NCI-H146 treated with DMSO at 0.1 percent for 48 hours (cell line): ENCODE measurements around the gene SERPINA5.

ENCODE experiments used
- DNase-seq: peaks from one replicate; lab custom pipeline; 2025; ENCODE audit not compliant: unreplicated experiment; lab: John Stamatoyannopoulos, UW

The SERPINA5 gene

DNA sequence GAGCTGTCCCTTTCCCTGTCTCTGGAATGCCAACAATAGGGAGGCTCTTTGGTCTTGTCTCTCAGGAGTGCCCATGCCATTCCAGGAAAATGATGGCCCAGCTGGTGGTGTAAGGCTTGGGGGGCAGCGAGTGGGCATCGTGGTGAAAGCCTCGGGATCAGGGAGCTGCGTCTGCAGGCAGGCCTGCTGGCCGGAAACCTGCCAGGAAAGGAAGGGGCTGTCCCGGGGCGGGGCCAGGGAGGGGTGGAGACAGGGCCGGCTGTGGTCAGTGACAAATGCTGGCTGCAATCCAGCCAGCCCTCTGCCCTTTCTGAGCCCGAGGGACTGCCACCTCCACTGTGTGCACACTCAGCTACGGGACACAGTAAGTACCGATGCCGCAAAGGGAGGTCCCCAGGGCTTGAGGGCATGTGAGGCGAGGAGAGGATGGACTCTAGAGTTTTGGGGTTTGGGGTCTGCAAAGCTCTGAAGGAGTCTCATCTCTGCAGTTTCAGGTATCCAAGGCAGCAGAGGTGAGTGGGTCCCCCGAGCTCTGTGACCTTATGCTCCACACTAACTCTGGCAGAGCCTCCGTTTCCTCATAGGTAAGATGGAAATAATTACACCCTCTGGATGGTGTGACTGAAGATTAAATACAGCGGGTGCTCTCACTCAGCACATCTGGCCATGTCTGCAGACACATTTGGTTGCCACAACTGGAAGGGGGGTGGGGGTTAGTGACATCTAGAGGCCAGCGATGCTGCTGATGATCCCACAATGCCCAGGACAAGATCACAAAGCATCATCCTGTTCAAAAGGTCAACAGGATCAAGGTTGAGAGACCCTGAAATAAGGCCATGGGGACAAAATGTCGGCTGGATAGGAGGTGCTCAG lies at the start of gene SERPINA5:
Gene SERPINA5 (plus strand): TSS at position 300 of the 873 bp plus-strand sequence. CDS start 5,937 bp downstream, outside the sequence.
- no peak for DNase-seq

GRCh38 chr14:94532447-94532846 lies 48.8 kb upstream of the SERPINA5 start:
- DNase-seq, result no peak

DNA sequence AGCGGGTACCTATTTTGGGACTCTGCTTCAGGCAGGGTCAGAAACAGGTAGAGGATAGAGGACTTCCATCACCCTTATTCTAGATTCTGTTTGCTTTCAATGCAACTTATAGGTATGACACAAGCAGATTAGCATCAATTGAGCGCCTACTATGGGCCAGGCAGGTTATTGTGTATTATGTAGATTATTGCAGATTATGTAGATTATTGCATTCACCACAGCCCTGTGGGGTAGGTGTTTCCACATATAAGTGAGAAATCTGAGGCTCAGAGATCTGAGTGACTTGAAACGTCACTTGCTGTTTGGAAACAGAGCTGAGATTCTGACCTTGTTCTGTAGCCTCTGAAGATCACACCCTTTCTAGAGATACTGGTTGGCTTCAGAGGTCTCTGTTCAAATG lies 45.7 kb upstream of the SERPINA5 start:
- no peak for DNase-seq

DNA sequence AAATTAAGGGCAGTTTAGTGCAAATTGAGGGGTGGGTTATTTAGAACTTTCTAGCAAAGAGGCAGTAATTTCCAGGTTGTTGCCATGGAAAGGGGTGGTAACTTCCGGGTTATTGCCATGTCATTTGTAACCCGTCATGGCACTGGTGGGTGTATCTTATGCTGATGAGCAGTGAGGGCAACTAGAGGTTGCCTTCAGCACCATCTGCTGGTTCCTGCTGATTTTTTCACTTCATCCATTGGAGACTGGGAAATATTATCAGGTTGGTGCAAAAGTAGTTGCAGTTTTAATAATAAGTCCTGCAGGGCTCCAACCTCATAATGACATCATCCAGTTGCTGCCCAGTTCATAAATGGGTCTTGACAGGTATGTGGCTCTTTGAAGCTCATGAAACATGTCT lies 44.4 kb upstream of the SERPINA5 start:
- no peak for DNase-seq

DNA sequence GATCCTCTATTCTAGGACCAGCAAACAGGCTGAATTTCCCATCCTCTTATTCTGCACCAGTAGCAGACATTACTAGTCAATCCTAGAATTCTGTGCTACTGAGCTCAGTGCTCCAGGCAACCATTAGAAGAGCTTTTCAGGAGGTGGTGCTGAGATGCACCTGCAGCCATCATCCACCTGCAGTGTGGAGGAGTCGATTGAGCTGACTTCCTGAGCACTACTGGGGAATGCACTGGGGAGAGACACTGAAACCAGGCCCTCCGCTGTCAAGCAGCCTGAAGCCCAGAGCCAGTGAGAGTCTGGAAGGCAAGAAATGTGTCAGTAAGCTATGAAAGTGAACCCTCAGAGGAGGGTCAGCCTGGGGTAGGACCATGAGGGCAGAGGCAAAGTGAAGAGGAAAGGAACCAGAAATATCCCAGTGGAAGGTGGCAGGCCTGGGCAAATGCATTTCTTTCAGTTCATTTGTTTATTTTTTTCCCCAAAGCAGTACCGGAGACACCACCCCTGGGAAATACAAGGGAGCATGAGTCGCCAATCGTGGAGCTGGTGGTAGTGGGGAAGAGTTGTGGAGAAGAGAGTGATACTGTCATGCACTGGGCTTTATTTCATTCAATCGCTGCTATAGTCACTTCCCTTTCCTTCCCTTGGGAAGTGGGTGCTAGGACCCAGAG lies 43.0 kb upstream of the SERPINA5 start:
- no peak for DNase-seq

DNA sequence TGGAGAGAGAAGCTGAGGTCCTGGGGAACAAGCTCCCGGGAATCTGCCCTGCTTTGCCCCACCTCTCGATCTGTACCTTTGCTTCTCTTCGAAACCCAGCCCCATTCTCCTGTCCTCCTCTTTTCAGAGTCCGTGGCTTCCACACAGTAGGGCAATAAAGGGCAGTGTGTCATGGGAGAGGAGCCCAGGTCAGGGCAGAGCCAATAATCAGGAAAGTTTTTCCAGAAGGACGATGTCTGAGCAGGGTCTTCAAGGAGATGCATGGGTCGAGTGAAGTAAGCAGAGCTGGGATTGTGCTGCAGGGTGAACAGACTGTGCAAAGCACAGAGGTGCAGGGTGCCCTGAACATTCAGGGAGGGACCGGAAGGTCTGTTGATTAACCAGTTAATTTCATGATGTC lies 42.0 kb upstream of the SERPINA5 start:
- no peak for DNase-seq

DNA sequence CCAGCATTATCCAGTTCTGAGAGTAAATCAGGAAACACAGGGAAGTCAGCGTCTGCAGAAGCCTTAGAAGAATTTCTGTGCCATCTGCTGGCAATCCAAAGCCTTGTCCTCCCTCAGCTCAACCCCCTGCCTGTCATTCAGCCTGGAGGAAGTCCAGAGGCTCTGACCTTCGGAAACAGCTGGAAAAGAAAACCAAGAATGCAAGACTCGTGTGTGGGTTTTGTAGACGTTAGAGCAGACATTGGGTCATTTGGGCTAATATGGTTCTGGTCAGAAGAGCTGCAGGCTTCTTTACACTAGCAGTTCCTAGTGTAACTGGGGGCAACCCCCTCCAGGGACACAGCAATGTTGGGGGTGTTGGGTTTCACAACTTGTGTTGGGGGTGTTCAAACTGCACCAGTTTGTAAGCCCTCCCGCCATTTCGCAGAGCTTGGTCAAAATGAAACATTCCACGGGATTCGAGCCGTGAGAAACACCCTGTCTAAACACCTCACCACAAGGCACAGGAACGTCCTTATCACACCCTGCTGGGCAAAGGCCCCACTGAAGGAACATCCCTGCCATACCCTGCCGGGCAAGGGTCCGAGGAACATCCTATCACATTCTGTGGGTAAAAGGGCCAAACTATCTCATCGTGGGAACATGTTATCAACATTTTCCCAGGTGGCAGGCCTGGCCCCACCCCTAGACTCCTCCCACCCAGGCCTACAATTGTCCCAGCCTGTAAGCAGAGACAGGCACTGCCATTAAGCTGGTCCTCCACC lies 41.0 kb upstream of the SERPINA5 start:
- DNase-seq, result no peak

GRCh38 chr14:94541234-94541975 lies 39.8 kb upstream of the SERPINA5 start:
- no peak for DNase-seq

- DNase-seq, result no peak
Measured at GRCh38 chr14:94542111-94542810, 39.0 kb upstream of the SERPINA5 start.

DNA sequence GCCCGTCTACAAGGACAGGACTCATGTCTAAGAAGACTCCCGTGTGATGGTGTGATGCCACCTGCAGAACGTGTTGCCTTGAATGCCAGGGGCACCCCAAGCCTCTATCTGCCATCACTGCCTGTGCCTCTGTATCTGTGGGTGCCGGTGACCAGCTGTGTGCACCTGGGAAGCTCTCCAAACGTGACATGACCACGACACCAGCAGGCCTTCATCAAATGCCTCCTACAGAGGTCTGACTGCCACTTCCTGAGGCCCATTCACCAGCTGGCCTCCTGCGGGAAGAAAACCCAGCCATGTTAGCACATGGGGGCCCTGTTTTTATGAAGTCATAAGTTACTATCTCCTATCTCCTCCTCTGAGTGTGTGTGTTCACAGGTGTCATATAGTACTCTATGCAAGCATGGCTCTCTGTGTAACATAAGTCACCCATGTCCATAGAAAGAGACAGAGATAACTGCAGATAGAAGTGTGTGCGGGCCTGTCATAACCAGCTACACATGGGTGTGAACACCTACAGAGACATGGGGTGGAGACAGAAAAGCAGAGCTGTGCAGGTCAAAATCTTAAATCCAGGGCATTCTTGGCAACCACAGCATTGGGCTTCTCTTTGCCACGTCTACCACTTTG lies 38.3 kb upstream of the SERPINA5 start:
- DNase-seq, result no peak

DNA sequence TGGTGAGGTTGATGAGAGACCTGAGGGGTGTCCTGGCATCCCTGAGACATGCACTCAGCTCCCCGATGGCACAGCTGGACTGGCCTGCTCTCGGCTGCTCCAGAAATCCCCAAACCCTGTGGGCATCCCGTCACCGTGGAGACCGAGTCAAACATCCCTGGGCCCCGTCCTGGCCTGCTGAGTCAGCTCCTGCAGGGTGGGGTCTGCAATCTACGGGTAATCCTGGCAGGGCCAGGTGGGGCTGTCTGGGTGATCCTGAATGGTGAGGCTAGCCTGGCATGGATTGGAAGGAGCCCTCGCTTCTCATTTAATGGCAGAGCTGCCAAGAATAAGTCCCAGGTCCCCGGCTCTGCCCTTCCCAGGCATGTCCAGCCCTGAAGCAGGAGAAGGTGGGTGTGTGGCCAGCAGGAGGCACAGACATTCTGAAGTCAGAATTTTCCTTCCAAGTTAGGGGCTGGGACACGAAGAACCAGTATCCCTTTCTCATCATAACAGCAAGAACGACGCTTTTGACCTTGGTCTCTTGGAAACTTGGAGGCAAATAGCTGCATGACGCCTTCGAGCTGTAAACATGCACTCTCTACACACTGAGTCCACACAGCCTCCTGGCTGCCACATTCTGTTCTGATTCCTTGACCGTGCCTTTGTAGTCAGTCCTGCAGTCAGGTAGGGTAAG lies 37.6 kb upstream of the SERPINA5 start:
- no peak for DNase-seq

DNA sequence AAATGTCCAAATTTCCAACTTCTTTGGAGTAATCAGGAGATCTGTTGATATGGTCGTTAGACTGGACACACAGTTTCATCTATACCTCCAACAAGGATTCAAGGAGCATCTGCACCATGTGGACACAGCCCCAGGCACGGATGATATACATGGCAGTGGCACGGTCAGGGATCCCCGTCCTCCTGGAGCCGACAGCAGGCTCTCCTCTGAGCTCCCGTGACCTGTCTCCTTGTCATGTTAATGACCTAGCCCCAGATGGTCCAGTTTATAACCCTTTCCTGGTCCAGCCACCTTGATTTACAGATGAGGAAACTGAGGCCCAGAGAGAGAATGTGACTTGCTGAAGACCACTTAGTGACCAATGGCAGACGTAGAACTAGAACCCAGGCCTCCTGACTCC lies 36.5 kb upstream of the SERPINA5 start:
- DNase-seq, result no peak

DNA sequence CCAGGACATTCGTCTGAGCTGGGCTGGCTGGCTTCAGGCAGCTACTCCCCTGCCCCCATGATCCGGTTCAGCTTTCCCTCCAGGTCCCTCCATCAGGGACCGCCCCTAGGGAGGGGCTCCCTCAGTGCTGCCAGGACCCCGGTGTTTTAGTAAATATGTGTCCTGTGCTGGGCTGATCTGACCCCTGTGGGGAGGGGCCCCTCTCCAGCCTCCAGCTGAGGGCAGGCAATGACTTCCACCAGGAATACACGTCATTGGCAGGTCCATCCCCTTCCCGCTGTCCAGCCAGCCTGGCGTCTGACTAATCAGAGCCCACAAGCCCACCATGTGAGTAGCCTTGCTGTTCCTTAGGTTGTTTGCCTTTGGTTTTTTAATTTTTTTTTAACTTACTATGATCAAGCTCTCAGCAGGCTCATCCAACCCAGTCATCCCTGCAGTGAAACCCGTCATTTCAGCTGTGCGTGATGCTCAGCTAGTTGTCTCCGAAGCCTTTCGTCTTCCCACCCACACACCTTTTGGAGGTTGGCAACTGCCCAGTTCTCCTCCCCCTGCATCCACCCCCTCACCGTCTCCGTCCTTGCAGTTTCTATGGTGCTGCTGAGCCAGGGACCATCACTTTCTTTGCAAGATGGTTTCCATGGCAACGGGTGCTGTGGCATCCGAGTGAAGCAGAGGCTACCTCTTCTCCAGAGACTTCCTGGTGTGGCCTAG lies 35.9 kb upstream of the SERPINA5 start:
- DNase-seq, result no peak

GRCh38 chr14:94547151-94547680 lies 34.0 kb upstream of the SERPINA5 start:
- no peak for DNase-seq

- no peak for DNase-seq
Measured at GRCh38 chr14:94547726-94548125, 33.5 kb upstream of the SERPINA5 start.

- DNase-seq, result no peak
Measured at GRCh38 chr14:94548131-94548998, 32.9 kb upstream of the SERPINA5 start.
